ENCODE data around the gene PXMP2. TPM values are rescaled to one million over a fixed set of nuclear protein-coding genes. Genes with fewer than 3 reads are reported as not detected.

The PXMP2 gene
- total and polyA plus RNA-seq, 11 donors: 23.9 to 149 (median 39.7) TPM

- Histone ChIP-seq H3K4me1 (peaks cover 0 to 3% (median 0%) of the 10 kb centered on the region in 12 donors), H3K9me3 (no peaks in the 10 kb centered on the region), H3K36me3 (peaks cover 0 to 91% (median 60%) of the 10 kb centered on the region in 9 donors), H3K4me3 (no peak overlapping the region), H3K27ac (no peak overlapping the region), H3K27me3 (no peaks in the 10 kb centered on the region)
- no peak for ATAC-seq
- DNase-seq: no peak
- intact Hi-C loops (cut with DNase I): no loop called here
- 75 to 83% (median 80%) methylated on average over 14 of the region's 14 CpGs for WGBS, 4 donors
- no peak for TF ChIP-seq CTCF (IDR thresholded peaks at IDR 0.05)
- no peak for TF ChIP-seq POLR2A (IDR thresholded peaks at IDR 0.05)
These were observed 67.0 kb downstream of the PXMP2 start for GRCh38 chr12:132754160-132754932.

Other genes with a start within 250 kb of the PXMP2 start
- 10 to 100 TPM; 23.0 to 88.2 (median 45.4) TPM for gene FBRSL1, start 197.4 kb upstream of the PXMP2 start, total RNA-seq
- gene FBRSL1, start 197.4 kb upstream of the PXMP2 start, polyA plus RNA-seq: 10 to 100 TPM; 35.4 to 40.0 TPM
- not detected for gene LRCOL1, start 77.0 kb upstream of the PXMP2 start, total RNA-seq
- not detected for gene LRCOL1, start 77.0 kb upstream of the PXMP2 start, polyA plus RNA-seq
- gene P2RX2, start 68.8 kb upstream of the PXMP2 start, total RNA-seq: not detected
- not detected for gene P2RX2, start 68.8 kb upstream of the PXMP2 start, polyA plus RNA-seq
- 10 to 100 TPM in 4 of 9 donors, 1 to 10 TPM in 5; 5.3 to 18.6 (median 9.8) TPM for gene POLE, start 245 bp upstream of the PXMP2 start, total RNA-seq
- gene POLE, start 245 bp upstream of the PXMP2 start, polyA plus RNA-seq: 10 to 100 TPM in 1 of 2 donors, 1 to 10 TPM in 1; 8.4 to 11.3 TPM
- 10 to 100 TPM; 21.2 to 46.5 (median 27.6) TPM for gene PGAM5, start 23.3 kb downstream of the PXMP2 start, total RNA-seq
- gene PGAM5, start 23.3 kb downstream of the PXMP2 start, polyA plus RNA-seq: 10 to 100 TPM; 20.7 to 31.8 TPM
- 10 to 100 TPM; 20.7 to 45.2 (median 29.1) TPM for gene ANKLE2, start 74.2 kb downstream of the PXMP2 start, total RNA-seq
- 10 to 100 TPM; 15.5 to 27.8 TPM for gene ANKLE2, start 74.2 kb downstream of the PXMP2 start, polyA plus RNA-seq
- gene GOLGA3, start 141.3 kb downstream of the PXMP2 start, total RNA-seq: 10 to 100 TPM; 28.3 to 46.2 (median 37.3) TPM
- 10 to 100 TPM; 12.0 to 34.3 TPM for gene GOLGA3, start 141.3 kb downstream of the PXMP2 start, polyA plus RNA-seq
- 10 to 100 TPM; 10.6 to 33.5 (median 16.4) TPM for gene CHFR, start 200.0 kb downstream of the PXMP2 start, total RNA-seq
- gene CHFR, start 200.0 kb downstream of the PXMP2 start, polyA plus RNA-seq: 10 to 100 TPM; 17.4 to 21.6 TPM

Measured in heart left ventricle (tissue), 16 donors.